ENCODE results near the gene TCTA. TPM values are rescaled to one million over a fixed set of nuclear protein-coding genes. Genes with fewer than 3 reads are reported as not detected.

The TCTA gene
- total RNA-seq, 1 donor from 2014 or later = 32.2 TPM

- H3K9me3 Mint-ChIP-seq = no peaks in the 10 kb centered on the region
- CTCF ChIA-PET = no interaction called here
- H3K4me1 Mint-ChIP-seq = peaks cover 48% of the 10 kb centered on the region
- peaks cover 51% of the 10 kb centered on the region for H3K36me3 Mint-ChIP-seq (ENCODE audit: low read depth)
- DNase-seq (no peak), ATAC-seq (ENCODE audit: low read depth) (peak; percentile 62)
- peak overlapping the region; percentile 63 for H3K27ac Mint-ChIP-seq
- intact Hi-C loops (cut with micrococcal nuclease) = no loop called here
- TF ChIP-seq CTCF (IDR thresholded peaks at IDR 0.05) = no peak
- H3K27me3 Mint-ChIP-seq = no peaks in the 10 kb centered on the region
- peak overlapping the region; percentile 8 for H3K4me3 Mint-ChIP-seq
- POLR2A ChIA-PET = interaction anchor here (0.5 to 2.3 kb wide), 3 partner anchors 9 to 37 kb away, joined by 3 to 9 read pairs (median 8); partner anchors contain the start of genes RHOA and TCTA
Observed at GRCh38 chr3:49377483-49377882, 34.7 kb upstream of the TCTA start.

GRCh38 chr3:49378249-49378895 is 33.9 kb upstream of the TCTA start:
- ChIA-PET POLR2A (interaction anchor here (0.5 to 2.3 kb wide), 3 partner anchors 8 to 38 kb away, joined by 3 to 9 read pairs (median 8); partner anchors contain the start of genes RHOA and TCTA), CTCF (no interaction called here)
- ATAC-seq (ENCODE audit: low read depth) = no peak
- no peak for TF ChIP-seq CTCF (IDR thresholded peaks at IDR 0.05)
- no peak for DNase-seq
- intact Hi-C loops (cut with micrococcal nuclease) = no loop called here
- Mint-ChIP-seq H3K36me3 (ENCODE audit: low read depth) (peaks cover 46% of the 10 kb centered on the region), H3K9me3 (no peaks in the 10 kb centered on the region), H3K27ac (no peak overlapping the region), H3K4me1 (peaks cover 54% of the 10 kb centered on the region), H3K4me3 (no peak overlapping the region), H3K27me3 (no peaks in the 10 kb centered on the region)

DNA sequence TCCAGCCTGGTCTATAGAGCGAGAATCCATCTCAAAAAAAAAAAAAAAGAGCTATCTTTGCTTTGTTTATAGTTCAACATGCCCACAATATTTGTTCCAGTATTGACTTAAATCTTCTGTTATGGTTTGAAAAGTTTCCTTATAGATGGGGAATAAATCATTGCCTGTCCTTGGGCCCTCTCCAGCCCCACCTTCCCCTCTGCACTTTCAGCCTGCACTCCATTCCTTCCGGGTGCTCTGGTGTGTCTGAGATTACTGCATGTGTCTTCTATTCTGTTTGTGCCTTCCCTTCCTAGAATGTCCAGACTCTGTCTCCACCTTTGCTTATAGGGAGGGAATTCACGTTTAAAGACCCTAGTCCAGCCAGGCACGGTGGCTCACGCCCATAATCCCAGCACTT is 28.8 kb upstream of the TCTA start:
- ATAC-seq (ENCODE audit: low read depth) = no peak
- no peaks in the 10 kb centered on the region for H3K9me3 Mint-ChIP-seq
- DNase-seq = no peak
- no peak for TF ChIP-seq CTCF (IDR thresholded peaks at IDR 0.05)
- CTCF ChIA-PET = no interaction called here
- no peak overlapping the region for H3K27ac Mint-ChIP-seq
- H3K27me3 Mint-ChIP-seq = no peaks in the 10 kb centered on the region
- H3K4me3 Mint-ChIP-seq = no peak overlapping the region
- POLR2A ChIA-PET = no interaction called here
- intact Hi-C loops (cut with micrococcal nuclease) = no loop called here
- peaks cover 32% of the 10 kb centered on the region for H3K36me3 Mint-ChIP-seq (ENCODE audit: low read depth)
- H3K4me1 Mint-ChIP-seq = peaks cover 70% of the 10 kb centered on the region

DNA sequence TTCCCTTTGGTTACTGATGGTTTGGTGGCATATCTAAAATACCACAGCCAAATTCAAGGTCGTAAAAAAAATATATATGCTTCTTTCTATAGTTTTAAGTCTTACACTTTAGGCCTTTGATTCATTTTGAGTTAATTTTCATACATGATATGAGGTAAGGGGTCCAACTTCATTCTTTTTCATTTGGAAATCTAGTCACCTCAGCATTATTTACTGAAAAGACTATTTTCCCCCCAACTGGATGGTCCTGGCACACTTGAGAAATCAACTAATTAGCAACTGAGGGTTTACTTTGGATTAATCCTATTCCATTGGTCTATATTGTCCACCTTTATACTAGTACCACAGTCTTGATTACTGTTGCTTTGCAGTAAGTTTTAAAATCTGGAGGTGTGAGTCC is 26.6 kb upstream of the TCTA start:
- TF ChIP-seq CTCF (IDR thresholded peaks at IDR 0.05) = no peak
- ATAC-seq (ENCODE audit: low read depth) = no peak
- CTCF ChIA-PET = interaction anchor here (0.8 kb wide), 1 partner anchor 45 kb away, joined by 3 read pairs; no protein-coding TSS in a partner anchor
- Mint-ChIP-seq H3K36me3 (ENCODE audit: low read depth) (peaks cover 26% of the 10 kb centered on the region), H3K27ac (no peak overlapping the region), H3K4me1 (peaks cover 66% of the 10 kb centered on the region), H3K9me3 (no peaks in the 10 kb centered on the region), H3K27me3 (no peaks in the 10 kb centered on the region), H3K4me3 (peak overlapping the region; percentile 68)
- no peak for DNase-seq
- intact Hi-C loops (cut with micrococcal nuclease) = no loop called here
- POLR2A ChIA-PET = no interaction called here

- Mint-ChIP-seq H3K27me3 (no peaks in the 10 kb centered on the region), H3K4me1 (peaks cover 67% of the 10 kb centered on the region), H3K4me3 (peak overlapping the region; percentile 68), H3K36me3 (ENCODE audit: low read depth) (peaks cover 26% of the 10 kb centered on the region), H3K27ac (peak overlapping the region; percentile 82), H3K9me3 (no peaks in the 10 kb centered on the region)
- TF ChIP-seq CTCF (IDR thresholded peaks at IDR 0.05) = no peak
- intact Hi-C loops (cut with micrococcal nuclease) = no loop called here
- no peak for DNase-seq
- POLR2A ChIA-PET = interaction anchor here (0.7 kb wide), 1 partner anchor 8 kb away, joined by 9 read pairs; no protein-coding TSS in a partner anchor
- peak; percentile 31 for ATAC-seq (ENCODE audit: low read depth)
- CTCF ChIA-PET = interaction anchor here (0.8 kb wide), 1 partner anchor 46 kb away, joined by 3 read pairs; no protein-coding TSS in a partner anchor
Observed at GRCh38 chr3:49386056-49386756, 26.0 kb upstream of the TCTA start.

Data from activated B cell treated with CpG ODN at 0.5 μM for 24 hours (primary cell).